ENCODE measurements around the gene UBA3. TPM values are rescaled to one million over a fixed set of nuclear protein-coding genes. Genes with fewer than 3 reads are reported as not detected.

Gene UBA3
- total and polyA plus RNA-seq, 2 donors (not counting 3 experiments of a cell fraction or from before 2014, with no cell fraction given) = 39.4 to 84.6 TPM

- no TSS peak for BruUV-seq (replicated peaks)
- DNase-seq (ENCODE audit: low read depth, low spot score) (no peak), FAIRE-seq (no peak)
- Histone ChIP-seq H2AFZ (ENCODE audit: low read depth, low read length) (no peak overlapping the region), H3K4me2 (ENCODE audit: insufficient read depth, low read length) (no peak overlapping the region), H3K9ac (replicated peaks; ENCODE audit: extremely low read depth, insufficient read depth, low read length) (no peak overlapping the region), H3K36me3 (ENCODE audit: control insufficient read depth in 2 of 2, extremely low read depth in 1 of 2, insufficient read depth in 2 of 2, low read length in 2 of 2) (peaks cover 13 to 27% of the 10 kb centered on the region in 2 experiments), H3K9me3 (replicated peaks; ENCODE audit: control insufficient read depth, insufficient read depth, low read length) (no peaks in the 10 kb centered on the region), H3K27me3 (ENCODE audit: control insufficient read depth in 2 of 2, insufficient read depth in 2 of 2, low read length in 2 of 2) (no peaks in the 10 kb centered on the region), H3K4me1 (ENCODE audit: control insufficient read depth, extremely low read depth, insufficient read depth, low read length) (no peaks in the 10 kb centered on the region), H3K27ac (ENCODE audit: insufficient read depth, low read depth, low read length) (no peak overlapping the region), H3K9me1 (replicated peaks; ENCODE audit: control insufficient read depth, extremely low read depth, insufficient read depth, low read length) (no peaks in the 10 kb centered on the region), H3K79me2 (ENCODE audit: control insufficient read depth, insufficient read depth, low read length) (no peaks in the 10 kb centered on the region), H4K20me1 (replicated peaks; ENCODE audit: control insufficient read depth, extremely low read depth, insufficient read depth, low read length) (no peaks in the 10 kb centered on the region), H3K4me3 (replicated peaks in 1 of 3; ENCODE audit: insufficient read depth in 1 of 3, low read depth in 1 of 3, low read length in 3 of 3) (no peak overlapping the region)
- dilution Hi-C loops (cut with MboI; ENCODE audit: extremely low pct_ligation_motif_present, low sequenced_read_pairs) (no loop called here), intact Hi-C loops (cut with micrococcal nuclease) (no loop called here)
- ChIA-PET CTCF (no interaction called here), POLR2A (no interaction called here)
- TF ChIP-seq FOS (IDR thresholded peaks at IDR 0.05; ENCODE audit: borderline replicate concordance, insufficient read depth, low read length) (no peak), POLR2AphosphoS5 (IDR thresholded peaks at IDR 0.05; ENCODE audit: insufficient read depth, low read depth, low read length) (no peak), EZH2 (IDR thresholded peaks at IDR 0.05; ENCODE audit: borderline replicate concordance, low read depth, low read length, severe bottlenecking) (no peak), MAX (IDR thresholded peaks at IDR 0.05; ENCODE audit: insufficient read depth, insufficient read length) (no peak), JUN (IDR thresholded peaks at IDR 0.05; ENCODE audit: borderline replicate concordance, insufficient read depth, insufficient read length, low read depth) (no peak), POLR2A (IDR thresholded peaks at IDR 0.05; ENCODE audit: low read depth, low read length) (no peak), GATA2 (IDR thresholded peaks at IDR 0.05; ENCODE audit: insufficient read depth, insufficient read length, low read depth, low read length) (no peak), MYC (IDR thresholded peaks at IDR 0.05; ENCODE audit: low read depth, low read length) (no peak)
- TF ChIP-seq, protein P1, sequence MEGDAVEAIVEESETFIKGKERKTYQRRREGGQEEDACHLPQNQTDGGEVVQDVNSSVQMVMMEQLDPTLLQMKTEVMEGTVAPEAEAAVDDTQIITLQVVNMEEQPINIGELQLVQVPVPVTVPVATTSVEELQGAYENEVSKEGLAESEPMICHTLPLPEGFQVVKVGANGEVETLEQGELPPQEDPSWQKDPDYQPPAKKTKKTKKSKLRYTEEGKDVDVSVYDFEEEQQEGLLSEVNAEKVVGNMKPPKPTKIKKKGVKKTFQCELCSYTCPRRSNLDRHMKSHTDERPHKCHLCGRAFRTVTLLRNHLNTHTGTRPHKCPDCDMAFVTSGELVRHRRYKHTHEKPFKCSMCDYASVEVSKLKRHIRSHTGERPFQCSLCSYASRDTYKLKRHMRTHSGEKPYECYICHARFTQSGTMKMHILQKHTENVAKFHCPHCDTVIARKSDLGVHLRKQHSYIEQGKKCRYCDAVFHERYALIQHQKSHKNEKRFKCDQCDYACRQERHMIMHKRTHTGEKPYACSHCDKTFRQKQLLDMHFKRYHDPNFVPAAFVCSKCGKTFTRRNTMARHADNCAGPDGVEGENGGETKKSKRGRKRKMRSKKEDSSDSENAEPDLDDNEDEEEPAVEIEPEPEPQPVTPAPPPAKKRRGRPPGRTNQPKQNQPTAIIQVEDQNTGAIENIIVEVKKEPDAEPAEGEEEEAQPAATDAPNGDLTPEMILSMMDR (IDR thresholded peaks at IDR 0.05; ENCODE audit: extremely low read depth in 1 of 2, insufficient read depth in 1 of 2, low read depth in 1 of 2, low read length in 2 of 2) = no peak
These were observed 21.3 kb downstream of the UBA3 start for GRCh38 chr3:69058947-69059224.

Data from endothelial cell of umbilical vein (primary cell).